ENCODE results near the gene RPTOR.

- TF ChIP-seq EZH2 (IDR thresholded peaks at IDR 0.05; ENCODE audit: insufficient read depth, poor library complexity, severe bottlenecking) (no peak), EZH2phosphoT487 (IDR thresholded peaks at IDR 0.05; ENCODE audit: insufficient read depth, low read depth) (no peak)
Measured at GRCh38 chr17:80887639-80888175, 343.1 kb downstream of the RPTOR start.
